Brain pericyte (primary cell): ENCODE data around the gene HS6ST3.

Experiments used
- DNase-seq: peaks from one replicate; pipeline ENCODE4 v3.0.0-alpha.2; 2012; ENCODE audit warnings: low read depth, low spot score

The HS6ST3 gene

DNA sequence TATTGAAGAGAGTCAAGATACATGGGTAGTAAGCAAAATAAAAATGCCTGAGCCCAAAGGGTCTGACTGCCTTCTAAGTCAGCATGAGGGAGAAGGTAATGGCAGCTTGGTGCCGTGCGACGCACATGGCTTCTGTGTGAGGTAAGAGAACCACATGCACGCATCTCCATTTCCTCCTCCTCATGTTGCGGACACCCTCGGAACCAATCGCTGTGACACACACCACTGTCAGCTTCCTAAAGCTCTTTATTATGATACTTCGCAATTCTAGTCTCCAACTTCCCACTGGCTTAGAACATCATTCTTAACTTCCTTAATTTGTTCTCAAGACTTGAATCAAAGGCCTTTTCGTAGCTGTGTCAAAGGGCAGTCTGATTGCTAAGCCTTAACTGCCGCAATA is 734.2 kb downstream of the HS6ST3 start:
- DNase-seq = no peak

DNA sequence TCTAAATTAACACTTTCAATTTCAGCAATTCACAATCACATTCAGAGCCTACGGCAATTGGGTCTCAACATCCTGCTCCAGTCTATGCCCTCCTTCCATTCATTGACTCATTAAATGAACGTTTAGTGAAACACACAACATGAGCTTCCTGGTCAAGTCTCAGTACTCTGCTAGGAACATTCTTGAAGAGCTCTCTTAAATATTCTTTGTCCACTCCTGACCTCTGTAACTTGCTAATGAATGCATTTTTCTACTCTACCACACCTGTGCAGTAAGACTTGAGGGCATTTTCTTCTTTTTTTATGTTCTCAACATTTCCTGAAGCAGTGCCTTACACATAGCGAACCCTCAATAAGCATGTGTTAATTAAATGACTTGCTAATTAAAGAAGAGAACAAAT is 735.7 kb downstream of the HS6ST3 start:
- DNase-seq = no peak

DNA sequence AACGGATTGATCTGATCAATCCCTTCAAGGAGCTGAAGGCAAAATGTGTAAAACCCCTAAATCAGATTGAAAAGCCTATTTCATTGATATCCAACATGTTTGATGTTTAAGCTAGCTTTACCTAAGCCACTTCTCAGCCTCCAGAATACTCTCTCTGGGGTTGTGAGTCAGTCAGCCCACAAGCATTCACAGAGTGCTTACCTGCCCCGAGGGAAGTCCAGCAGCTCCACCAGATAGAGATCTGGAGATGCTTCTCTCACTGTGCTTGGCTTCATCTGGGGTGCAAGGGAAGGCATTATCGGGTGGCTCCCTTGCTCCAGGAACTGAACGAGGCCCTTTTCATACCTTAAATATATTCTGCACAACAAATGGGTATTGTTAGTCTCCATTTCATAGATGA is 744.7 kb downstream of the HS6ST3 start:
- DNase-seq = no peak

DNA sequence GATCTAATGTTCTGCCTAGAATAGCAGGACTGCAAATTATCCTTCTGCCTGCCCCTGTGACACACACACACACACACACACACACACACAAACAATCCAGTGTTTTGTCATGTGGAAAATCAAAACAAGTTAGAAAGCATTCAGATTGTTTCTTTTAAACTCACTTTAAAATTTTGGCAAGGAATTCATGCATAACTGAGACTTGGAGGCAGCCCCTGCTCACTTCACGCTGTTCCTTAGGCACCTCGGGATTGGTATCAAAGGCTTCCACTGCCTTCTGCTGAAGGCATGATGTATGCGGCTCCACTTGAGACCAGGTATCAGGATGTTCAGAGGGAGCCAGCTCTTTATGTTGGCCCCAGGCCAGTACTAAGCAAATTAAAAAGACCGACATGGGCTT is 745.6 kb downstream of the HS6ST3 start:
- DNase-seq = no peak

DNA sequence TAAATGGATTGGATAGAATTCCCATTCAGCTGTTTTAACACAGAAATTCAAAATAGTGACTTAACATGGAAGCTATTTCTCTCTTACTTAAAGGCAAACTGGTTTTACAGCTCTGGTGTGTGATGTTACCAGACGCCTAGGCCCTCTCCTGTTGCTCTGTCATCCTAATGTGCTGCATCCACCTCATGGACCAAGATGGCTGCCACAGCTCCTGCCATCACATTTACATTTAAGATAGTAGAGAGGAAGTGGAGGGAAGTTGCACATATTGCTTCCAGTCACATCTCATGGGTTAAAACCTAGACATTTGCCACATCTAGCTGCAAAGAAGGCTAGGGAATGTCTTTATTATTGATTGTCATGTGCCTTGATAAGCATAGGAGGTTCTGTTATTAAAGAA is 746.8 kb downstream of the HS6ST3 start:
- DNase-seq = no peak

DNA sequence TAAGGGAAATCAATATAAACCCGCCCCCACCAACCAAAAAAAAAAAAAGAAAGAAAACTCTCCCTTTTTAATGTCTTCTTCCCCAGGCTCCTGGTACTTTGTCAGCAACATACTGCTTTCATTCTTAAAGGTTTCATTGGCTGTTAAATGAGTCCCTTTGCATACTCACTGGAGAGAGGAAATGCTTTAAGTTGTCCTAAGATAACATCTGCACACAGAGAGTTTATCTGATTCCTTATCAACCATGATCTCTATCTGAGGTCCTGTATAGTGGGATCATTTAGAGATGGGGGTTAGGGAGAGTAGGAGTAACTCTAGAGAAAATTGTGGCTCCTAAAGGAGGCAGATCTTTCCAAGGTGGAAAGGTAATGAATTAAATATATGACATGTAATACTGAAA is 747.9 kb downstream of the HS6ST3 start:
- no peak for DNase-seq

DNA sequence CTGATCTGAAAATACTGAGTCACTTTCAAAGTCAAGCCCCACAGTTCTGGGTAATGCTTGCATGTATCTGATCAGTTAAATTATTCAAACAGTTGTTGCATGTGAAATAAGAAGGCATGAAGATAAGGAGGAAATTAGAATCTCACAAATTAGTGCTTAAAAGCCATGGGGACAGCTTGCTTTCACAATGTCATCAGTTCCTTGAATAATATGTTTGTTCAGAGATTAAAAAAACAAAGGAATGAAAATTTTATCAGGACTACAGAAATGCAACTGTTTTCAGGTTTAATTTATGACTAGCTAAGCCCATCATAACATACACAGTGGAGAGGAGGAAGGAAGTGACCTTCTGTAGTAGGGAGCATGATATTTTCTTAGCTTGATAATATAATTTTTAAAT is 754.3 kb downstream of the HS6ST3 start:
- DNase-seq = no peak

DNA sequence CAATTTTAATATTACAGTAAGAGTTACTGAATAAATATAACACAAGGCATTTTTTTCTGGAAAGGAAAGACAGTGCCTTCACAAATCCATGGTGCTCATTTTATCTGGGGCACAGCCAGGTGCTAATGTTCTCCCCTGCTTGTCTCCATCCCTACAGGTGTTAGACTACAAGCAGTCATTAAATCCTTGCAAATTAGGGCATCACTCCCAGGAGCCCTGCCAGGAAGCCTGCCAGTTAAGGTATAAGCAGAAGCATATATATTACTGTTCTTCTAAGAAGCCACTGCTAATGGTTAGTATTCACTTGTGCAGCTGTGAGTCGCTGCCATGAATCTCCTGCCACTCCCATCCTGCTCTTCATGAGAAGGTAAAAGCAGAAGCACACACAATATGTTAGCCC is 754.7 kb downstream of the HS6ST3 start:
- DNase-seq = no peak

DNA sequence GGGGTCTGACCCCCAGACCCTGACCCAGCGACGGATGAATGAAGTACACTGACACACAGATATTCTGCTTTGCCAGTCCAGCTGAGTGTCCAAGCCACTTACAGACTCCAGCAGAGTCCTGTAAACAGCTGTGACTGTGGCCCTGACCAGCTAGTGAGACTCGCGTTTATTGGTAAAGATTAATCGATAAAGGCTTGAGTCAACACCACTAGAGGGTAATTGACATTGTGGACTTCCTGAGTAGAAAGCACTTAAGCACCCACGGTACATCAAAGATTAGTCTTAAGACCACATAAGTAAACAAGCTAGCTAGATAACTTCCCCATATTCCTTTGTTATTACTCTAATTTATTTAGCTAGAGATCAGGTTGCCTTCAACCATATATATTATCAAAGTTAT is 758.4 kb downstream of the HS6ST3 start:
- DNase-seq = no peak

DNA sequence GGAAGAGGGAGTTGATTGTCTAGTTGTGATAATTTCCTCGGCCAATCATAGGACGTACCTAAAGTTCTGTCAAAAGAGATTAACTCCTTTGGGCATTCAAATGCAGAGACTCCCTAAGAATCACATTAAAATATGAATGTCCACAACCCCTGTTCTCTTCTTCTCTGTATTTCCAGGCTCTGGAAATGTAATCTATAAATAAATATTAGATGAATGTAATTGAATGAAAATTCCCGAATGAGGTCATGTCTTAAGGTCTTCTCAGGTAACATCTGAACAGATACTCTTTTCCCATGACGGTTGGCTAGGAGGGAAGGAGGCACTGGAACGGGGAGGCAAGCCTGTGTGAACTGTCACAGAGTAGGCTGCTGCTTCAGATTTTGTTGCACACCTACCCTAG is 759.2 kb downstream of the HS6ST3 start:
- no peak for DNase-seq

DNA sequence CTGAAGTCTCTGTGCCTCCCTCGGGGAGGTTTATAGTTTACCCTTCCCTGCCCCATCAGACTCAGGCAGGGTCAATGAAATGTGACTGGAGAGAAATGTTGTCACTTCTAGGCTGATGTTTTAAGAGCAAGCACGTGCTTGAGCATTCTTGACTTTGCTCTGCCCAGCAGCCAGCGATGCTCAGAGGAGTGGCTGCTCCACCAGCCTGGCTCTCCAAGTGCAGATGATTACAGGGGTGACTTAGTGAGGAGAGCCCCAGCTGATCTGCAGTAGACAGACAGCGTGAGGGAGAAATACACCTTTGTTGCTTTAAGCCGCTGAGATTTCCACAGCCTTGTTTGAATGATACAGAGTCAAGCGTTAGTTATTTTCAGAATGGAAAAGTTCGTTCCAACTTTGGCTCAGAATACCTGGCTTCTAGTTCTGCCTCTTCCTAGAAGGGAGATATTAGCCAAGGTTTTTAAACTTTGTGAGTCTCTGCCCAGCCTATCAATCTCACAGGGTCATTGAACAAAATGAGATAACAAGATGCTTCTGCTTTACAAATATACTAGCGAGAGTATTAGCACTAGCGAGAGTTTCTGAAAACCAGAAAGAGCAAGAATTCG is 760.7 kb downstream of the HS6ST3 start:
- DNase-seq = no peak

DNA sequence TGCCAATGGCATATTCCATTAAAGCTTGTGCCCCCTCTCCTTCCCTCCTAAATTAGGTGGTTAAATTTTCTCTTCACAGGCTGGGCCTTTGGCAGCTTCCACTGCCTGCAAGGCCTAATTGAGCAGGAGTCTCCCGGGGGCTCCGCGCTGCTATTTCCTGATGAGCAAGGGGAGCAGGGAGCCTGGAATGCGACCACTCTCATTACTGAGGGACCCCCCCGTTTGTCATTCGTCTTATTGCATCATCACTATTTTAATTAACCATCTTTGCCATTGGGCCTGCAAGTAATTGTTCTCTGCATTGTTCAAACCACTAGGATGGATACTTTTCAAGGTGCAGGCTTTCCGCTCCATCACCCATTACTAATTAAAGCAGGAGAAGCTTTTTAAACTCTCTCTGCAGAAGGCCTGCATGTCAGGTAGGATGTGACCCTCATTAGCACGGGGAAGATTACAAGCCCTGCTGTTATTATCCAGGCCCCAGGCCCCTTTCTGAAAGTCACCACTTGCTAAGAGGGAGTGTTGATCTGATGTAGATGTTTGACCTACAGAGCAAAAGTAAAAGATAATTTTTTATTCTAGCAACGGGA is 762.0 kb downstream of the HS6ST3 start:
- no peak for DNase-seq

DNA sequence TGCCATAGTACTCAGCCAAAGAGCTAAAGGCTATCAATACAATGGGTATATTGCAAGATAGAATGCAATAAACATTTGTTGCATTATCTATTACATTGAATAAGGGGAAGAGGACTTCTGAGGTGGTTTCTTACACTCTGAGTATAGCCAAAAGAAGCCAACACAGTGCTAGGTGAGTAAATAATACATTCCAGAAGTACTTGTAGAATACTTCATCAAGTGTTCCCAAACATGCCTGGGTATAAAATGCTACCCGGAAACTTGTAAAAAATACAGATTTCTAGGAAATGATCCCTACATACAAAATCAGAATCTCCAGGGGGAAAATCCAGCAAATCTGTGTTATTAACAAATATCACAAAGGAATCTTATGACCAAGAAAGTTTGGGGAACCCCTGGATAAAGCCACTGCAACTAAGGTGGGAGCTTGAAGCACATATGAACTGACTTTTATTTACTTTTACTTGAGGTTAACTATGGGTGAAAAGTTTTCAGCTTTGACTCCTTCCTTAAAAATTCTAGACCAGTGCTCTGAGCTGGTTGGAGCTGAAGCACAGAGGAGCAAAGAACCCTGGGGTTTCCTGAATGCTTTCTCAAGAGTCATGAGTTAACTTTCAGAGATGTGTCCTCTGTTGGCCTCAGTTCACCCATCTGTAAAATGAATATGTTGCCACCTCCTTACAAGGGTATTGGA is 768.4 kb downstream of the HS6ST3 start:
- no peak for DNase-seq

DNA sequence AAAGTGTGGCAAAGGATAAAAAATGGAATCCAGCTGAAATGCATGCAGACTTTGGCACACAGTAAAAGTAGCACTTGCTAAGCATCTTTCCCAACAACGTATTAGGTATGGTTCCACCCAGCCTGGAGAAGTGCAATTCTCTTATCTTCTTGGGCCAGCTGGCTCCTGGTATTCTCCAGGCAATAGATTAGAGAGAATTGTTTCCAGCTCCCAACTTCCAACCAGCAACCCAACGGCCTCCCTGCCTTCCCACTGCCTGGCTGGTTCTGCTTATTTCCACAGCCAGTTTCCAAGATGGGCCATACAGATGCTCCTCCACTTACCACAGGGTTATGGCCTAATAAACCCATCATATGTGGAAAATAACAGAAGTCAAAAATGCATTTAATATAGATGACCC is 771.0 kb downstream of the HS6ST3 start:
- DNase-seq = no peak

DNA sequence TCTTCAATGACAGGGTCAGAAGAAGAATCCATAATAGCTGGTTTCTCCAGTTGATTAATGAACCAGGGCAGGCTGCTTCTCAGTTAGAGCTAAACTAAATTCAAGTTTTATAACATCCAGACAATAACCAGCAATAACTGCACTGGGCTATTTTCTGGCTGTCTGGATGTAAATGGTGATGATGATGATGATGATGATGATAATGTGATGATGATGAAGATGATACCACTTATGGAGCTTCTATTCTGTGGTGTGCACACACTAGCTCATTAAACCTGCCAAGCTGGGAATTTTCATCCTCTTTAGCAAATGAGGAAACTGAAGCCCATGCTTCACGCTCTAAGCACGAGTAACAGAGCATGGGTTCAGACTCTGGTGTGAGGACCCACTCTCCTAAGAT is 772.2 kb downstream of the HS6ST3 start:
- no peak for DNase-seq

DNA sequence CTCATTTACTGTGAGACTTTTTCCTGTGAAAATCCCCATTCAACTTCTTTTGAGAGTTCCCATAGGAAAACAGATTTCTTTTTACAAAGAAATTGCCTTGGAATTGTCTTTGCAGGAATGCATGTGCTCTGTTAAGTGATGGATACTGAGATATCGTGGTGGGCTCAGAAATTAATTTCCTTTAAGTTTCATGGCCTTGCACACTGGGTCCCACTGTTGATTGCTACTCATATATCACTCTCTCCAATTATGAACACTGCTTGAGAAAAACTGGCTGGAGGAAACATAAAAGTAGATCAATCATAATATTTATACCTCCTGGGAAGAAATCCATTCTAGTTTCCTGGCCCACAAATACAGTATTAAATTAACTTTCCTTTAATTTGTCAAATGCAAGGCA is 773.1 kb downstream of the HS6ST3 start:
- DNase-seq = no peak

DNA sequence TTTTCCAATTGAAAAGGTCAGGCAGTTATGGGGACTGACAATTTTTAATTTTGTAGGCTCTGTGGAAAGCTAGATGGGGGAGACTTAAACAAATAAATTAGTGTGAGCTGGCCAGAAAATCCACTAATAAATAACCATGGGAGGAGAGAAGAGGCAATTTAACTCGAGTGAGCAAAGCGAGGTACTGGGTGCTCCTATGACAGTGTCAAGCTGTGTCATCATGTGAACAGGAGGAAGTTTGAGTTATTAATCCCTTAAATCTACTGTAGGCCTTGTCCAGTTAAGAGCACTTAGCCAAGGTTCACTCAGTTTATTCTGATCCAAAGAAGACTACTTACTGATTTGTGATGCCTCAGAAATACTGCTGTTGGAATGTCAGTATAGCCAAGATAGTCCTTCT is 781.6 kb downstream of the HS6ST3 start:
- DNase-seq = no peak

DNA sequence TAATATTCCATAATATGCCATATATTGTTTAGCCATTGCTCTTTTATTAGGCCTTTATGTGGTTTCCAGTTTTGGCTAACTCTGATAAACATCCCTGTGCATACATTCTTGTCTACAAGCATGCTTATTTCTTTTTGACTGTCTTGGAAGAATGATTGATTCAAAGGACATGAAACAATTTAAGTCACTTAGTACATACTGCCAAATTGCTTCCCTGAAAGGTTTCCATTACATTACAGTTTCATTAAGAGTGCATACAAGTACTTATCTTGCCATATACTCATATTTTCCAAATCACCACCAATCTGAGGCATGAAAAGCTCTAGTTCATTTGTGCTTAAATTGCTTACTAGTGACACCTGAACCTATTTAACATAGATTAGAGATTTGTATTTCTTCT is 790.5 kb downstream of the HS6ST3 start:
- DNase-seq = no peak
